ENCODE results near the gene DRD1. TPM values are rescaled to one million over a fixed set of nuclear protein-coding genes. Genes with fewer than 3 reads are reported as not detected.

DRD1 gene
- total and polyA plus RNA-seq, 2 experiments from 2014 or later = 0.11 to 0.14 TPM

- no peak overlapping the region for H3K4me3 ChIP-seq
- H4K20me1 ChIP-seq (replicated peaks; ENCODE audit: insufficient read depth) = no peaks in the 10 kb centered on the region
- H3K27ac Mint-ChIP-seq = no peak overlapping the region
- no peaks in the 10 kb centered on the region for H3K79me2 ChIP-seq (replicated peaks; ENCODE audit: insufficient read depth)
- no peaks in the 10 kb centered on the region for H3F3A ChIP-seq (replicated peaks; ENCODE audit: low read depth)
- no peak for DNase-seq (ENCODE audit: low spot score)
- no peaks in the 10 kb centered on the region; the same call in 2 of the 3 replicates for H3K9me3 Mint-ChIP-seq
- H3K4me2 ChIP-seq = no peak overlapping the region
- no peak overlapping the region for H3K4me3 Mint-ChIP-seq
- H3K36me3 ChIP-seq (ENCODE audit: insufficient read depth) = no peaks in the 10 kb centered on the region
- no peak overlapping the region for H3K27ac ChIP-seq (ENCODE audit: low read depth)
- no peaks in the 10 kb centered on the region for H3K9me2 ChIP-seq (ENCODE audit: insufficient read depth)
- H2AFZ ChIP-seq = no peak overlapping the region
- H3K4me1 ChIP-seq (ENCODE audit: insufficient read depth) = no peaks in the 10 kb centered on the region
- H3K4me1 Mint-ChIP-seq = peaks cover 2% of the 10 kb centered on the region
- H3K36me3 Mint-ChIP-seq (ENCODE audit: low read depth) = no peaks in the 10 kb centered on the region
- TF ChIP-seq JUNB (IDR thresholded peaks at IDR 0.05; ENCODE audit: unreplicated experiment) = no peak
- TF ChIP-seq POLR2AphosphoS5 (IDR thresholded peaks at IDR 0.05; ENCODE audit: low read depth) = no peak
- no peak for TF ChIP-seq NANOG (IDR thresholded peaks at IDR 0.05; ENCODE audit: borderline replicate concordance)
- no peak for TF ChIP-seq REST (IDR thresholded peaks at IDR 0.05; ENCODE audit: unreplicated experiment)
- TF ChIP-seq CREB1 (CRISPR knock-in tag; IDR thresholded peaks at IDR 0.05; ENCODE audit: low read depth) = no peak
- no peak for TF ChIP-seq ZNF462 (CRISPR knock-in tag; IDR thresholded peaks at IDR 0.05)
- TF ChIP-seq STAT1 (IDR thresholded peaks at IDR 0.05; ENCODE audit: unreplicated experiment) = no peak
- H3K27me3 Mint-ChIP-seq (ENCODE audit: insufficient read depth, low read depth, poor library complexity) = peaks cover 1% of the 10 kb centered on the region
- no peak for ATAC-seq
- H3K27me3 ChIP-seq (ENCODE audit: insufficient read depth) = peaks cover 18% of the 10 kb centered on the region
Measured at GRCh38 chr5:175472378-175472777, 28.4 kb upstream of the DRD1 start.
